Heart right ventricle (tissue), 16 donors: Measurements from ENCODE around the gene STX17. TPM values are rescaled to one million over a fixed set of nuclear protein-coding genes. Genes with fewer than 3 reads are reported as not detected.

Experiments used
- ATAC-seq, 8 donors: fragments of 200-7000 bp; cut with Tn5 transposase; one replicate each; pipeline ENCODE4 v1.9.1; 2020; ENCODE audit warnings: mild to moderate bottlenecking in 8 of 8, moderate library complexity in 8 of 8, moderate number of reproducible peaks in 1 of 8
- DNase-seq, 2 donors: peaks; one replicate each; pipeline ENCODE4 v3.0.0-alpha.2; 2020
- H3K27ac ChIP-seq, 10 donors: fragments of 200-600 bp; sonication (generic) in 2 of 10; one replicate each; pipeline versions ENCODE4 v1.5.0 to v1.8.0; 2020 to 2022; ENCODE audit warnings: mild to moderate bottlenecking in 3 of 10
- H3K27me3 ChIP-seq, 7 donors: fragments of 200-600 bp; one replicate each; pipeline ENCODE4 v1.8.0; 2021 to 2022; ENCODE audit warnings: mild to moderate bottlenecking in 2 of 7
- H3K36me3 ChIP-seq, 9 donors: fragments of 200-600 bp; sonication (generic) in 1 of 9; one replicate each; pipeline versions ENCODE4 v1.5.0 to v1.8.0; 2020 to 2022; ENCODE audit warnings: mild to moderate bottlenecking in 2 of 9
- H3K4me1 ChIP-seq, 9 donors: fragments of 200-600 bp; sonication (generic) in 1 of 9; one replicate each; pipeline versions ENCODE4 v1.5.0 to v1.8.0; 2020 to 2022; ENCODE audit warnings: mild to moderate bottlenecking in 4 of 9
- H3K4me3 ChIP-seq, 10 donors: fragments of 200-600 bp; sonication (generic) in 2 of 10; one replicate each; pipeline versions ENCODE4 v1.5.0 to v1.8.0; 2020 to 2022; ENCODE audit warnings: mild to moderate bottlenecking in 7 of 10, moderate library complexity in 2 of 10
- H3K9me3 ChIP-seq, 11 donors: fragments of 200-600 bp in 10 of 11; sonication (generic) in 2 of 11; one replicate each; pipeline versions ENCODE4 v1.5.0 to v1.8.0; 2013 to 2022; ENCODE audit warnings: mild to moderate bottlenecking in 2 of 11, control low read depth in 1 of 11, moderate library complexity in 1 of 11
- whole genome bisulfite sequencing, 2 donors: extraction: QIAGEN DNeasy Blood & Tissue Kit; methylation state at CpG; one replicate each; pipeline ENCODE4 v1.1.7; 2013; ENCODE audit warnings: inconsistent platforms in 1 of 2; 5-methylcytosine and 5-hydroxymethylcytosine counted together
- intact Hi-C, 10 donors: fragments of 100-400 bp; cut with DNase I; formaldehyde crosslinking; loops; one replicate each; pipeline versions ENCODE4 v1.11.1 to v1.14.2; 2022
- polyA plus RNA-seq, 2 donors: library from polyadenylated mRNA; stranded (reverse); fragments of 200-250 nt; gene quantifications; one replicate each; pipeline ENCODE4 v1.2.3, GENCODE V29; 2013
- total RNA-seq, 10 donors: library from RNA; stranded (reverse); fragmentation: NEBNext Ultra II Directional in 3 of 10; extraction: Animal tissue kit (Norgen Biotek cat#: 25700) in 3 of 10; gene quantifications; one replicate each; pipeline versions ENCODE4 v1.2.1 to v1.2.4, GENCODE V29; 2021 to 2023
- TF ChIP-seq, protein P1 (sequence below), 9 donors: fragments of 200-600 bp; sonication (generic) in 2 of 9; IDR thresholded peaks; one replicate each; pipeline versions ENCODE4 v1.5.0 to v1.8.0; 2021 to 2022; ENCODE audit warnings: antibody characterized with exemption in 9 of 9, mild to moderate bottlenecking in 5 of 9, moderate library complexity in 1 of 9
- donor health status: Arrhythmogenic right ventricular cardiomyopathy.
- donor health status: ischemic (EF 13 %, LVEDD 7.1; RV severe dilation, severe dysfunction).
- donor health status: healthy with polysubstance abuse.
- donor health status: DM: no; HTN: yes; CAD: no.
- donor health status: DM: no; HTN: no; CAD: no.
- donor health status: ischemic (EF 25% LVEDD 6.9; RV normal size, moderate dysfunction).
- donor health status: ischemic (EF 25% LVEDD 5.7; RV mildly dilated, moderate dysfunction).
- donor health status: healthy.
- donor health status: DM: yes; HTN: yes; CAD: no.
- donor health status: Ischemic cardiomyopathy.
- donor health status: ischemic (EF 35%, LVEDD 5.7; RV mildly dilated, moderate dysfunction).
- donor health status: nonischemic (EF 11% LVEDD 7.7; RV severe dilation, severe dysfunction).
- donor health status: DM: yes; HTN: yes; CAD: no.
- donor health status: PGD.
- donor health status: ischemic (EF 29% LVEDD 5.4; RV normal size, mild dysfunction).
- donor health status: nonischemic (EF 23%, LVEDD 6.1; RV moderate dilation, normal function).

The STX17 gene
- total and polyA plus RNA-seq, 12 donors: 4.1 to 31.1 (median 23.5) TPM

DNA sequence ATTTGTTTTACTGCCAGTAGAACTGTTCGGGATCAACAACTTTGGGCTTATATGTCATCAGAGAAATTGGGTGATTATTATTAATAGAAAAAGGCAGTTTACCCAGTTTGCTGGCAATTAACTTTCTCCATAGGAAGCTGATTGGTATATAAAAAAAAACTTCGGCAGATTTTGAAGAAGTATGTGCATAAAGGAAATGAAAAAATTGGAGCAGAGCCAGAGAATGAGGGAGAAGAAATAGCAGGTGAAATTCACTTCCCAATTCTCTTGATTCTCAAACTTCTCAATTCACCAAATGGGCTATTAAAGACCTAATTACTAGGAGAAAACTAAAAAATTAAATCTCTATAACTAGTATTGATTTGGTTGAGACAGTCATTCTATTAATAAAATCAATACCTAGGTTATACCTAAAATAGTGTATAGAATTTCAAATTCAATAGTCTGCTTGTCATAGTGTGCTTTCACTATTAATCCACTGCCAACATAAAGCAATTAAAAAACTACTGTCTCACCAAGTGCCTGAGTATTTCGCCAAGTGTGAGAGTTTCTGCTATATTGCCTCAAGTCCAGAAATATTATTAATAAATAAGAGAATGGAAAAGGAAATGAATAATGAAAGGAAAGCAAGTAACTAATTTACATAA lies 47.5 kb downstream of the STX17 start:
- intact Hi-C loops: no loop called here
- Histone ChIP-seq H3K27me3 (no peaks in the 10 kb centered on the region), H3K27ac (no peak overlapping the region), H3K9me3 (no peaks in the 10 kb centered on the region), H3K36me3 (peaks cover 0 to 39% (median 9%) of the 10 kb centered on the region in 9 donors), H3K4me1 (peaks cover 0 to 15% (median 2%) of the 10 kb centered on the region in 9 donors), H3K4me3 (no peak overlapping the region)
- DNase-seq: no peak
- WGBS, 2 donors: 77 to 84% methylated on average over 3 of the region's 3 CpGs
- no peak for ATAC-seq
- TF ChIP-seq, protein P1, sequence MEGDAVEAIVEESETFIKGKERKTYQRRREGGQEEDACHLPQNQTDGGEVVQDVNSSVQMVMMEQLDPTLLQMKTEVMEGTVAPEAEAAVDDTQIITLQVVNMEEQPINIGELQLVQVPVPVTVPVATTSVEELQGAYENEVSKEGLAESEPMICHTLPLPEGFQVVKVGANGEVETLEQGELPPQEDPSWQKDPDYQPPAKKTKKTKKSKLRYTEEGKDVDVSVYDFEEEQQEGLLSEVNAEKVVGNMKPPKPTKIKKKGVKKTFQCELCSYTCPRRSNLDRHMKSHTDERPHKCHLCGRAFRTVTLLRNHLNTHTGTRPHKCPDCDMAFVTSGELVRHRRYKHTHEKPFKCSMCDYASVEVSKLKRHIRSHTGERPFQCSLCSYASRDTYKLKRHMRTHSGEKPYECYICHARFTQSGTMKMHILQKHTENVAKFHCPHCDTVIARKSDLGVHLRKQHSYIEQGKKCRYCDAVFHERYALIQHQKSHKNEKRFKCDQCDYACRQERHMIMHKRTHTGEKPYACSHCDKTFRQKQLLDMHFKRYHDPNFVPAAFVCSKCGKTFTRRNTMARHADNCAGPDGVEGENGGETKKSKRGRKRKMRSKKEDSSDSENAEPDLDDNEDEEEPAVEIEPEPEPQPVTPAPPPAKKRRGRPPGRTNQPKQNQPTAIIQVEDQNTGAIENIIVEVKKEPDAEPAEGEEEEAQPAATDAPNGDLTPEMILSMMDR (IDR thresholded peaks at IDR 0.05): no peak

DNA sequence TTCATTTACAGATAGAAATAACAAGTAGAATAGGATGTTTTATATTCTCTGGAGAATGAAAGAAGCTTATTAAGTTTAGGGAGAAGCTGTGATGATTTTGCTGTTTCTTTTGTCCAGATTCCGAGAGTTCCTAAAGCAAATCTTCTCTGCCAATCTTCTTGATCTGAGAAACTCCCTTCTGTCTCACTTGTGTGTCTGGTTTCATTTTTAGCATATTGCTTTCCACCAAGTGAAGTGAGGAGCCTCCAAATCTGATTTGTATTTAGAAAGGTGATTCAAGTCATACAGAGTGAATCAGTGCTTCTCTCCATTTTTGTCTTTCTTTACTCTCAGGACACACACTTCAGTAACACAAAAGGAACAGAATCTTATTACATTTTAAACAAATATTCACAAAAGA lies 48.4 kb downstream of the STX17 start:
- Histone ChIP-seq H3K4me3 (no peak overlapping the region), H3K36me3 (peaks cover 0 to 48% (median 14%) of the 10 kb centered on the region in 9 donors), H3K9me3 (no peaks in the 10 kb centered on the region), H3K27me3 (no peaks in the 10 kb centered on the region), H3K4me1 (peaks cover 0 to 11% (median 0%) of the 10 kb centered on the region in 9 donors), H3K27ac (no peak overlapping the region)
- DNase-seq (no peak), ATAC-seq (no peak)
- TF ChIP-seq, protein P1 (IDR thresholded peaks at IDR 0.05): no peak
- intact Hi-C loops: no loop called here
- WGBS, 2 donors: 85 to 88% methylated on average over 1 of the region's 1 CpG

DNA sequence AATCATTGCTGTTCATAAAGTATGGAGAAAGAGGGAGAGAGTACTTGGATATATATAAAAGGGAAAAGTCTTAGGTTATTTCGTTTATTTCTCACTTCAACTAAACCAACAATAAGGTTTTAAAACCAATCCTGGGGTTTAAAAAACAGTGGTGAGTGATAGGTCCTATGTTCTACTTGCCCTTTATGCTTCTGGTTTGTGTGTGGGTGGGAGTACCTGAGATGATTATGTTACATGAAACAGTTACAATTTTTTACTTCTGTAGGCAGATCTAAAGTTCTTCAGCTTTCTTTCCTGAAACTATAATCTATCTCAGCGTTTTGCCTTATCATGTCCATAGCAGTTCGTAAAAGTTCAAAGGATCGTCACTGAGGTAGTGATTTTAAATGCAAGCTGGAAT lies 49.2 kb downstream of the STX17 start:
- no peaks in the 10 kb centered on the region for H3K27me3 ChIP-seq
- H3K9me3 ChIP-seq: no peaks in the 10 kb centered on the region
- 80 to 88% methylated on average over 4 of the region's 4 CpGs for WGBS, 2 donors
- no peak overlapping the region for H3K4me3 ChIP-seq
- intact Hi-C loops: no loop called here
- DNase-seq: no peak
- no peak for ATAC-seq
- peaks cover 0 to 55% (median 14%) of the 10 kb centered on the region in 9 donors for H3K36me3 ChIP-seq
- no peak overlapping the region for H3K27ac ChIP-seq
- peaks cover 0 to 11% (median 0%) of the 10 kb centered on the region in 9 donors for H3K4me1 ChIP-seq
- TF ChIP-seq, protein P1 (IDR thresholded peaks at IDR 0.05): no peak

DNA sequence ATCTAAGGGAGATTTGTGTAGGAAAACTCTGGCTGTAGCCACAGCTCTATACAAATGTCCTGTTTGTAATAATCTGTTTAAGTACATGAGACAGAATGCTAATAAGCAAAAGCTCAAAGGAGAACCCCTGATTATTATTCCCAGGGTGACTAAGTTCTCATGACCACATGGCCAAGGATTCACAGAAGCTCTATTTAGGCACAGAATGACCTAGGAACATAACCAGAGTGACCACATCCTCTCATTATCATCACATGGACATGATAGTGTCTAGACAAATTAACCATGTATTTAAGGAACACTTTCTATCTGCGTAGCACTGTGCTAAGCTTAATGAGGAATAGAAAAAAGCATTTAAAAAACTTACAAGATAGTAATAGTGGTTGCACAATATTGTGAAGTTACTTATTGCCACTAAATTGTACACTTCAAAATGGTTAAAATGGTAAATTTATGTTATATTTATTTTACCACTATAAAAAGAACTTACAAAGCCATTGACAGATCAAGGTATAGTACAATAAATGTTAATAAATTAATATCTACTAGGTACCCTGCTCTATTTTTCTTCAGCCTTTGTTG lies 56.3 kb downstream of the STX17 start:
- 94 to 97% methylated on average over 1 of the region's 1 CpG for WGBS, 2 donors
- Histone ChIP-seq H3K4me1 (no peaks in the 10 kb centered on the region), H3K36me3 (peaks cover 0 to 79% (median 20%) of the 10 kb centered on the region in 9 donors), H3K27ac (no peak overlapping the region), H3K9me3 (no peaks in the 10 kb centered on the region), H3K4me3 (no peak overlapping the region), H3K27me3 (no peaks in the 10 kb centered on the region)
- ATAC-seq: no peak
- intact Hi-C loops: no loop called here
- no peak for DNase-seq
- TF ChIP-seq, protein P1 (IDR thresholded peaks at IDR 0.05): no peak
